SW480 (cell line): ENCODE data around the gene PHF1.
"Not testable (repeated sequence)": the region's sequence is repeated elsewhere in the genome, so short reads cannot be mapped to it uniquely, and the experiment has no call there.

Source experiments
- DNase-seq: peaks from one replicate; pipeline ENCODE4 v3.0.0-alpha.2; 2016; ENCODE audit warnings: low spot score

The PHF1 gene

DNA sequence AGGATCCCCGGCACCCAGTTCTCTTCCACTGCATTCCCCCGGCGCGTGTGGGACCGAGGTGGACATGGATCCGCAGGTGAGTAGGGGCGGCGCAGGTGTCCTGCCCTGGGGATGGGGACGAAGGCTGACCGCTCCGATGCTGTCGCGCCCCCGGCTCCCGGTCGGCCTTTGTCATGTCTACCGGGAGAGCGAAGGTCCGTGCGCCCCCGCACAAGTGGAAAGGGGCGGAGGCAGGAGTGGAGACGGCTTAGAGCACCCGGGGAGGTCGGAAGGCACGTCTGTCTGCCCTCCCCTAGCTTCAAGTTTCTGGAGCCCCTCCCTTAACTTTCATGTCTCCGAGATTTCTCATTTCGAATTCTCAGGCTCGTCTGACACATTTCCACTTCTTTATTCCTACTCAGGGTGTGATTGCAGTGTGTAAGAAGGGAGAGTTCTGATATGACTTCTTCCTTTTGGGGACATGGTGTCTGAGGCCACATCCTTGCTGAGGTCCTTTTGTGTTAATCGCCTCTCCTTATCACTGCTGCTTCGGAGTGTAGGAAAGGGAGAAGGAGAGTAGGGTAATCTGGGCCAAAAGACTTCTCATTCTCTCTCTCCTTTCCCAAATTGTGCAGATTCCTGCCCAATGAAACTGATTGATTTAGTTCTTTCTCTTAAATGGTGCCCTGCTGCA lies 18.8 kb upstream of the PHF1 start:
- DNase-seq = peak; percentile 43

DNA sequence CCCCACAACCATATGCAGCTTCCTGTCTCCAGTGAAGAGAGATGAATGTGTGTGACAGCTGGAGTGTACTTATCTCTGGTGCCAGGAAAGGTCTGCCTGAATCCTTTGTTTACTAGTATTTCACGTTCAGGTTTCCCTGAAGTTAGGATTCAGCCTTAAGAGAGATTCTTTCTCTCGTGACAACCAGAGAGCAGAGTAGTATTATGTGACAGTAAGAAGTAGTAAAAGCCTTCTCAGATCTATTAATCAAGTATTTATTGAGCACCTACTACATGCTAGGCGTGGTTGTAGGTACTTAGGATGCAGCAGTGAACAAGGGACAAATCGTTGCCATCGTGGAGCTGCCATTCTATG lies 18.2 kb upstream of the PHF1 start:
- DNase-seq = no peak

DNA sequence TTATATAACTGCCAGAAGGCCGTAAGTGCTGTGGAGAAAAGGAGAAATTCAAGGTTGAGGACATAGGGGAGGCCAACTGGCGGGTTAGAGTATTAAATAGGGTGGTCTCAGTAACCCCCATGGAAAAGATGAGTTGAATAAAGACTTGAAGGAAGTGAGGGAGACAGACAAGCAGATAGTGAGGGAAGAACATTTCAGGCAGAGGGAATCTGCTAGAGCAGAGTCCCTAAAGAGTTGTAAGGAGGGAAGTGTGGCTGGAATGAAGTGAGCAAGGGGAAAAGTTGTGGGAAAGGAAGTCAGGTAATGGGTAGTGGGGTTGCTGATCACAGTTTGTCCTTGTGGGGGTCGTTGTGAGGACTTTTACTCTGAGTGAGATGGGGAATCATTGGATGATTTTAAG lies 17.8 kb upstream of the PHF1 start:
- no peak for DNase-seq

DNA sequence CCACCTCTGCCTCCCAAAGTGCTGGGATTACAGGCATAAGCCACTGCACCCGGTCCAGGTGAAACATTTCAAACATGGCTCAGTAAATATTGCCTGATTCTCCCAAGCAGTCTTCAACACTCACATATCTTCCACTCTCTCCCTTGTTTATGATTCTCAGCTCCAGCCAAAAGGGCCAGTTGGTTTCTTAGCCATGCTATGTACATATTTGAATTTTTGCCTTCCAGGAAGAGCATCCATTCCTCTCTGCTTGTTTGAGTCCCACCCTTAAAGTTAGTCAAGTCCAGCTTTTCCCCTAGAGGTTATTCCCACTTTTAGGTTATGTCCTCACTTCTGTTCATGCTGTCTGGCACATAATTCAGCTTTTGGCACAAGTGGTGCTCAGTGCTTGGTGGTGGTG lies 13.3 kb upstream of the PHF1 start:
- DNase-seq = no peak

DNA sequence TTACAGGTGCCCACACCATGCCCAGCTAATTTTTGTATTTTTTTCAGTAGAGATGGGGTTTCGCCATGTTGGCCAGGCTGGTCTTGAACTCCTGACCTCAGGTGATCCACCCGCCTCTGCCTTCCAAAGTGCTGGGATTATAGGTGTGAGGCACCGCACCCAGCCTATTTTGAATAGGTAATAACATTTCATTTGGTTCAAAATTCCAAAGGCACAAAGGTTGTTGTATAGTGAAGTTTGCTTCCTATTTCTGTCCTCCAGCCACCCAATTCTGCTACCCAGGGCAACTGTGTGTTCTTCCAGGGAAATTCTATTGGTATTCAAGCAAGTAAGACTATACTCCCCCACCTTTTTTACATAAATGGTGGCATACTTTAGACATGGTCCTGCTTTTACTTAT lies 12.2 kb upstream of the PHF1 start:
- DNase-seq = not testable (repeated sequence)

DNA sequence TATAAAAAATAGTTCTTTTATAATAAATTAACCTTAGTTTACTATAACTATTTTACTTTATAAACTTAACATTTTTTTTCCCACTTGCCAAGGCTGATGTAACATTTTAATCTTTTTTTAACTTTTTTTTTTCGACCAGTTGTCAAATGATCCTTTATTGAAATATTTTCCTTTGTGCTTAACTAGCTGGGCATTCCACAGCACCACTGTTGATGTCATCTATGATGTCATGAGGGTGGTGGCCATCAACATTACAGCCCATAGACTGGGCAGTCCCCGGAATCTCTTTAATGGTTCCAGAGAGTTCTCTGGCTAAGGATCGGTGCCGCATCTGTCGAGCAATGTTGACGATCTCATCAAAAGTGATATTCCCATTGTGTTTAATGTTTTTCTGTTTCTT lies 10.9 kb upstream of the PHF1 start:
- not testable (repeated sequence) for DNase-seq

DNA sequence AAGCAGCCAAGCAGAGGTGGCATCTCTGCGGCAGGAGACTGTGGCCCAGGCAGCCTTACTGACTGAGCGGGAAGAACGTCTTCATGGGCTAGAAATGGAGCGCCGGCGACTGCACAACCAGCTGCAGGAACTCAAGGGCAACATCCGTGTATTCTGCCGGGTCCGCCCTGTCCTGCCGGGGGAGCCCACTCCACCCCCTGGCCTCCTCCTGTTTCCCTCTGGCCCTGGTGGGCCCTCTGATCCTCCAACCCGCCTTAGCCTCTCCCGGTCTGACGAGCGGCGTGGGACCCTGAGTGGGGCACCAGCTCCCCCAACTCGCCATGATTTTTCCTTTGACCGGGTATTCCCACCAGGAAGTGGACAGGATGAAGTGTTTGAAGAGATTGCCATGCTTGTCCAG lies 5.9 kb upstream of the PHF1 start:
- DNase-seq = no peak

DNA sequence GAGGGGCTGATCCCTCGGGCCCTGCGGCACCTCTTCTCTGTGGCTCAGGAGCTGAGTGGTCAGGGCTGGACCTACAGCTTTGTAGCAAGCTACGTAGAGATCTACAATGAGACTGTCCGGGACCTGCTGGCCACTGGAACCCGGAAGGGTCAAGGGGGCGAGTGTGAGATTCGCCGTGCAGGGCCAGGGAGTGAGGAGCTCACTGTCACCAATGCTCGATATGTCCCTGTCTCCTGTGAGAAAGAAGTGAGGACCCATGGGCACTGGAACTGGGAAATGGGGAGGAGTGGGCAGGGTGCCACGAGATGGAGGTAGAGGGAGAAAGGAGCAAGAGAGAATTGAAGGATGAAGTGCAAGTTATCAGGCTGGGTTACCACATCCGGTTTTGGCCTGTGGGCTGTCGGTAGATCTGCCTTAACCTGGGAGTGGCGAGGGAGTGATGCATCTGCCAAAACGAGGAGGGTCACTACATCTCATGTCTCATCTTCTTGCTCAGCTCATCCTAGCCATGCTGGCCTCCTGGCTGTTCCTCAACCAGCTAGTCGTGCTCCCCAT lies 5.4 kb upstream of the PHF1 start:
- DNase-seq = no peak

DNA sequence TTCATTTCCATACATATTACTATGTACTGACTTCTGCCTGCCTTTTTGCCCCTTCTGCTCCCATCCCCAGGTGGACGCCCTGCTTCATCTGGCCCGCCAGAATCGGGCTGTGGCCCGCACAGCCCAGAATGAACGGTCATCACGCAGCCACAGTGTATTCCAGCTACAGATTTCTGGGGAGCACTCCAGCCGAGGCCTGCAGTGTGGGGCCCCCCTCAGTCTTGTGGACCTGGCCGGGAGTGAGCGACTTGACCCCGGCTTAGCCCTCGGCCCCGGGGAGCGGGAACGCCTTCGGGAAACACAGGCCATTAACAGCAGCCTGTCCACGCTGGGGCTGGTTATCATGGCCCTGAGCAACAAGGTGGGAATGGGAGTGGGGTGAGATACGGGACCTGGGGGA lies 4.7 kb upstream of the PHF1 start:
- no peak for DNase-seq

DNA sequence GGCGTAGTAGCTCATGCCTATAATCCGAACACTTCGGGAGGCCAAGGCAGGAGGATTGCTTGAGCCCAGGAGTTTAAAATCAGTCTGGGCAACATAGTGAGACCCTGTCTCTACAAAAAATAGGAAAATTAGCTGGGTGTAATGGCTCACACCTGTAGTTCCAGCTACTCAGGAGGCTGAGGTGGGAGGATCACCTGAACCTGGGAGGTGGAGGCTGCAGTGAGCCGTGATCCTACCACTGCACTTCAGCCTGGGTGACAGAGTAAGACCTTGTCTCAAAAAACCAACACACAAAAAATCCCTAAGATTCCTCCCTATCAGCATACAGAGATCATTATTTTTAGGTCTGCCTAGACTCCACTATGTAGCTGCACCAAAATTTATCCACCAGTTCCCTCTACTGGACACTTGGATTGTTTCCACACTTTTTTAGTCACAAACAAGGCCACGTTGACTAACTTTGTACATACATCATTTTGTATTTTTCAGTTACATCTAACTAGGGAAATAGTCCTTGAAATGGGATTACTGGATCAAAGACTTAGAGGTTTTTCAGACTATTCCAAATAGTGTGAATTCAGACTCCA lies 3.6 kb upstream of the PHF1 start:
- no peak for DNase-seq

DNA sequence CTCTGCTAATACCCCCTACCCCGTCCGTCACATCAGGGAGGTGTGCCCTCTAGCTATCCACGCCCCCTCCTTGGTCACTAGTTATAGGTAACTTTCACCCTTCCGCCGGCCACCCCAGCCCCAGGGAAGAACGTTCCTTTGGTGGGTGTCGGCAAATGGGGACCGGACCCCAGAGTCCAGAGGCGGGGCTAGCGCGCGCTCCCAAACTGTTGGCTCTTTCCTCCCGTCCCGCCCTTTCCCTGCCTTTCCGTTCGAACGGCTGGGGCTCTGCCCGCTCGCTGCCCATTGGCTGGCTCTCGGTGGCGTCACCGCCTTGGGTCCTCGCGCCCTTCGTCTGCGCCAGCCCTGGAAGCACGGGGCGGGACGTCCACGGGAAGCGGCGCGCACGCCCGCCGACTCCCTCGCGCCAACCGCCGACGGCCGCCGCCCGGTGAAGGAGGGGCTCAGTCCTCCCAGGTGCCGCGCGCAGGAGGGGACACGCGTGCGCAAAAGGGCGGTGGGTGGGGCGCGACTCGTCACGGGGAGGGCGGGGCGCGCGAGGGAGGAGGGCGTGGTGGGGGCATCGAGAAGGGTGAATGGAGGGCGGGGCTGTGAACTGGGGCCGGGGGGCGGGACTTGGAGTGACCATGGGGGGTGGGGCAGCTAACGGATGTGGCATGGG lies 634 bp upstream of the PHF1 start:
- peak; percentile 90 for DNase-seq

DNA sequence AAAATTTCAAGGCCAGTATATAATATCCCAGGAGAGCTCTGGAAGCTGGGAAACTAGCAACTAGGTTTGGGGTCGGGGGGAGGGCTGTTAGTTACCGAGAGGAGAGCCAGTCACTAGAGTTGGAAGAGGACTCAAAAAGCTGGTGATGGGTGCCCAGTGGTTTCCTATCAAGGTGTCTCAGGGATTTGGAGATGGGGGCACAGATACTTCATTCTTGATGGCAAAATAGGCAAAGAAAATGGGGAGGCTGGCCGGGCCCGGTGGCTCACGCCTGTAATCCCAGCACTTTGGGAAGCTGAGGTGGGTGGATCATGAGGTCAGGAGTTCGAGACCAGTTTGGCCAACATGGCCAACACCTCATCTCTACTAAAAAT lies 805 bp downstream of the PHF1 start:
- DNase-seq = no peak

DNA sequence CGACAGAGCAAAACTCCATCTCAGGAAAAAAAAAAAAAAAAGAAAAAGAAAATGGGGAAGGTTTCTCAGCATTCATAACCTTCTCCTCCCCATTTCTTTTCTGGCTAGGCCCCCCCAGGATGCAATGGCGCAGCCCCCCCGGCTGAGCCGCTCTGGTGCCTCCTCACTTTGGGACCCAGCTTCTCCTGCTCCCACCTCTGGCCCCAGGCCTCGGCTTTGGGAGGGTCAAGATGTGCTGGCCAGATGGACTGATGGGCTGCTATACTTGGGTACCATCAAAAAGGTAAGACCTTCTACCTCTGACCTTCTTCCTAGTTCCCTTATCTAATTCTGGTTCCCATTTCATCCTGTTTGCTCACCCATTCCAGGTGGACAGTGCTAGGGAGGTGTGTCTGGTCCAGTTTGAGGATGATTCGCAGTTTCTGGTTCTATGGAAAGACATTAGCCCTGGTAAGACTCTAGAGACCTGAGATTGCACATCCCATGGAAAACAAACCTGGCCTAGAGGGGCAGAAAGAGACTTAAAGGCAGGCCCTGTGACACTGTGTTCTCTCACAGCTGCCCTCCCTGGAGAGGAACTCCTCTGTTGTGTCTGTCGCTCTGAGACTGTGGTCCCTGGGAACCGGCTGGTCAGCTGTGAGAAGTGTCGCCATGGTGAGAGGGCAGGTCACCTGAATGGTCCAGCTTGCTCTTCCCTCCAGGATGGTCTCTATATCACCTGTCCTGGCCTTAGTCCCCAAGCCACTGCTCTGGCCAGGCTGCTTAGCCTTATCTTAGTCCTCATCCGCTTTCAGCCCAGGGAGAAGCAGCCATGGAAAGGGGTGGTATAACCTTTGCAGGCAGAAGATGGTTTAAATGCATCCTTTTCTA lies 1.6 kb downstream of the PHF1 start:
- DNase-seq = no peak

DNA sequence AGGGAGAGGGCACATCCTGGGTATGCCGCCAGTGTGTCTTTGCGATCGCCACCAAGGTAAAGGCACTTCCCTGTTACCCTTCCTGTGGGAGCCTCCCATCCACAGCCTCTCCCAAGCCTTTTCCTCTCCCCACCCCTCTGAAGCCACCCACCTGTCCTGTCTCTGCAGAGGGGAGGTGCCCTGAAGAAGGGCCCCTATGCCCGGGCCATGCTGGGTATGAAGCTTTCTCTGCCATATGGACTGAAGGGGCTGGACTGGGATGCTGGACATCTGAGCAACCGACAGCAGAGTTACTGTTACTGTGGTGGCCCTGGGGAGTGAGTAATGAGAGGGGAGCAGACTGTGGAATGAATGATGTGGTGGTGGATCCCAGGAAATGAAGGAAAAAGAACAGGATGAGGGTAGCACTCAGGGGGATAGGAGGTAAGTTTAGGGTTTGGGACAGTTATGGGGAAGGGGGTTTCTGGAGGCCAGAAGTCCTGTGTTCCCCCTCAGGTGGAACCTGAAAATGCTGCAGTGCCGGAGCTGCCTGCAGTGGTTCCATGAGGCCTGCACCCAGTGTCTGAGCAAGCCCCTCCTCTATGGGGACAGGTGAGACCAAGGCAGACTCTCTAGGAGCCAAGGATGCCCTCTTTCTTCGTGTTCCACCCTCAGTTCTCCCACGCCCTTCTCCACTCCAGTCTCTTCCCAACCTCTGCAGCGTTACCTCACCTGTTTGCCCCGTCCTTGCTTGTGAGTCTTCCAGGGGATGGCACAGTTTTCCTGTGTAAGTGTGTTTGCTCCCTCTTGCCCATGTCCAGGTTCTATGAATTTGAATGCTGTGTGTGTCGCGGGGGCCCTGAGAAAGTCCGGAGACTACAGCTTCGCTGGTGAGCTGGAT lies 2.7 kb downstream of the PHF1 start:
- DNase-seq = no peak

DNA sequence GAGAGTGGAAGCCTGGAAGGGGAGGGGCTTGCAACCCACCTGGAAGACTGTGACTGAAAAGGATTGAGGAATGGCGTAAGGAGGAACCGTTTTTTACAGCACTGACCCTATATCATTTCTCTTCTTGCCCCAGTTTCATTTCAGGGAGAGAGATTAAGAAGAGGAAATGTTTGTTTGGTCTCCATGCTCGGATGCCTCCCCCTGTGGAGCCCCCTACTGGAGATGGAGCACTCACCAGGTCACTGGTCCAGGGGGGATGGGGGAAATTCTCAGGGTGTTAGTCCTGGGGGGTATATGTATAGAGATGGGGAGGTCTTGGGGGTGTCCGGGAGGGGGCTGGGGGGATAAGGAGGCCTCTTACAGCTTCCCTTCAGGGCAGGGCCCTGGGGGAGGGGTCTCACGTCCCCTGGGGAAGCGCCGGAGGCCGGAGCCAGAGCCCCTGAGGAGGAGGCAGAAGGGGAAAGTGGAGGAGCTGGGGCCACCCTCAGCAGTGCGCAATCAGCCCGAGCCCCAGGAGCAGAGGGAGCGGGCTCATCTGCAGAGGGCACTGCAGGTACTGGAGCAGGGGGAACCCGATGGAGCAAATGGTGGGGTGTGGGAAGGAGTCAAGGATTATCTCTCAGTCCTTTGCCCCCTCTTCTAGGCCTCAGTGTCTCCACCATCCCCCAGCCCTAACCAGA lies 3.9 kb downstream of the PHF1 start:
- no peak for DNase-seq

DNA sequence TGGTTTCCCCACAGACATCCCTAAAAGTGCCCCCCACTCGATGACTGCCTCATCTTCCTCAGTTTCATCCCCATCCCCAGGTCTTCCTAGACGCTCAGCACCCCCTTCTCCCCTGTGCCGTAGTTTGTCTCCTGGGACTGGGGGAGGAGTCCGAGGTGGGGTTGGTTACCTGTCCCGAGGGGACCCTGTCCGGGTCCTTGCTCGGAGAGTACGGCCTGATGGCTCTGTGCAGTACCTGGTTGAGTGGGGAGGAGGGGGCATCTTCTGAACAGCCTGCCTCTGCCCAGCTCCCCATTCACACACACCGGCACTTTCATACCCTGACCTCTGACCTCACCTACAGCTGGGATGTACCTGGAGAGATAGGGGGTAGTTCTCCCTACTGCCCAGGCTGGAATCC lies 5.0 kb downstream of the PHF1 start:
- DNase-seq = no peak

DNA sequence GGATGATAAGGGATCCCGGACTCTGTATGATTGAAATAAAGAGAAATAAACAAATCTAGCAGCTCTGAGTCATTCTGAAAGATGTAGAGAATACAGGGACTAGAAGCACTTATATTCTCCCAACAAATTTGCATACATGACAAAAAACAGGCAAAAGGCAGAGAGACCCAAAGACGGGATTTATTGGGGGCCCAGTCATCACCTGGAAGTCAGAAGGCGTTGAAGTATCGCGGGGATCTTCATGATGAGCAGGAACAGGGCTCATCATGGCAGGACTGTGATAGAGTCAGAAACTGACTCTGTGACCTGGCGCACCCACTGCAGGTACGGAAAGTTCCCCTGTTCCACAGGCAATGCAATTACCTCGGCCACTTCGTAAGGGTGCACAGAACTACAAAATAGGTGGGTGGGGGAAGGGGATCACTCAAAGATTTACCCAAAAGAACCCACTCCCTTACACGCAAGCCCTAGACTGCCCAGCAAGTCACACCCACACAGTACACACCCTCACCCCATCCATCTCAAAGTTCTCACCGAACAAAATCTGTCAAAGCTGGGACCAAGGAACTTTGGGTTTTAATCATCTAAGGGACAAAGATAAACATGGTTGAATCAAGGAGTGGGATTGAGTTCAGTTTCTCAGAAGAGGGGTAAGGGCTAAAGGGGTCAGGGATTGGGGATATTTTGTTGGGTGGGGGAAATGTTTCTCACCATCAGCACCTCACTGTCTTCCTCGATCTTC lies 5.7 kb downstream of the PHF1 start:
- DNase-seq = no peak

DNA sequence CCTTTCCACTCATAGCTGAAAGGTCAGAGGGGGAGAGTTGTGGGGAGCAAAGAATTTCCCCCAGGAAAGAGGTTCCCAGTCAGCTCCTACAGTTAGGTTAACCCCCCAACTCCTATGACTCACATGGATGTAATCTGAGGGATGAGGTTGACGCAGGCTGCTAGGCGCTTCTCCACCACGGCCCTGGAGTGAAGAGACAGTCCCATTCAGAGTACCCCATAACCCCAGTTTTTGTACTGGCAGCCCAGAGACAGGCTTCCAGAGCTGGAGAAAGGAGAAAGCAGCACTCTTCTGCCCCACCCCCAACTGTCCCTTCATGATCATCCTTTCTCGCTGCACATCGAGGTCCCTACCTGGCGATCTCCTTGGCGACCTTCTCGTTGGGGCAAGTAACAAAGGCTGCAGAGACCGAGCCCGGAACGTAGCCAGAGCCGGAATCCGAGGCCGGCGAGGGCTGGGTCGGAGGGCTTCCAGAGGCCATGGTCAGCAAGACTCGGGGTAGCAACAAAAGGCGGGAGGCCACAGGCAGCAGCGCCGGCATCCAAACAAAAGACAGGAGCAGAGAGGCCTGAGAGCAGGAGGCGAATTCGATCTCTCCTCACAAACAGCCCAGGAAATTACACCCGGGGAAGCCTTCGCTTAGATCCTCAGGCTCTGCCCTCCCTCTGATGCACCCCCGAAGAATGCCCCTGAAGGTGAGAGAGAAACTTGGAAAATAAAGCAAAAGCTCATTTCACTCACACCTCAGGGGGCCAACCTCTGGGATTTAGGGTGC lies 6.5 kb downstream of the PHF1 start:
- DNase-seq = peak; percentile 44

DNA sequence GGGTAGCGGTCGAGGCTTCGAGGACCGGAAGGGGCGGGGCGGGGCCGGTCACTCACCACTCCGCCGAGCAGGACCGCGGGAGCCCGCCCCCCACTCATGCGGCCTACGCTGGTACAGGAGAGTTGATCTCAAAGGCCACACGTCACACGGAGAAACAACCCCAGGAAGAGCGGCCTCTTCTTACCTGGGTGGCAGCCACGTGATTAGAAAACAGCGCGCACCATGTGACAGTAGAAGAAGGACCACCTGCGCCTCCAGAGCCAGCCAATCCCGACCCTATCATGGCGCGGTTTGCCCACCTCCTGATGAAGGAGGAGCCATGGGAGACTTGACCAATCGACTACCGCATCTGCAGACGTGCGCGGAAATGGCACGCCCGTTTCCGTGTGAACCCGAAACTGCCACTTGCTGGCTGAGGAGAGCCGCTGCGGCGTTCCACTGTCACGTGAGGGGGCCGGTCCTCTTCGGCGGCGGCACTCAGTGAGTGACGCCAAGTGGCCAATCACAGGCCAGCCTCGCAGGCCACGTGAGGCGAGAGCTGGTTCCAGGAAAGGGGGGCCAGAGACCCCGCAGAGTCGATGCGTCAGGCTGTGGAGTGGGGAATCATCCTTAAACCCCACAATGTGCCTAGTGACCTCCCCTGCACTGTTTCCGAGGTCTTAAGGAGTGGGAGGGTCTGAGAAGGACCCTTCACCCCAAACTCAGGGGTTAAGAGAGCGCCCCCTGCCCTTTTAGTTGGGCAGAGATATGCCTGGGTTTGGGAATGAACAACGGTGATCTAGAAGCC lies 7.3 kb downstream of the PHF1 start, which contains the start of gene CUTA:
Gene CUTA, minus strand, starts transcription at position 205 of the 787 bp plus-strand sequence. Its CDS starts 107 bp downstream, at position 98.
- DNase-seq = peak; percentile 98
